HG03469 (cell line): ENCODE data around the gene SCN4B.

Source experiments
- ATAC-seq: cut with Tn5 transposase; IDR thresholded peaks from one replicate; pipeline ENCODE4 v1.9.1; 2021; ENCODE audit warnings: mild to moderate bottlenecking, moderate library complexity, moderate number of reproducible peaks; ENCODE audit not compliant: unreplicated experiment

The SCN4B gene

DNA sequence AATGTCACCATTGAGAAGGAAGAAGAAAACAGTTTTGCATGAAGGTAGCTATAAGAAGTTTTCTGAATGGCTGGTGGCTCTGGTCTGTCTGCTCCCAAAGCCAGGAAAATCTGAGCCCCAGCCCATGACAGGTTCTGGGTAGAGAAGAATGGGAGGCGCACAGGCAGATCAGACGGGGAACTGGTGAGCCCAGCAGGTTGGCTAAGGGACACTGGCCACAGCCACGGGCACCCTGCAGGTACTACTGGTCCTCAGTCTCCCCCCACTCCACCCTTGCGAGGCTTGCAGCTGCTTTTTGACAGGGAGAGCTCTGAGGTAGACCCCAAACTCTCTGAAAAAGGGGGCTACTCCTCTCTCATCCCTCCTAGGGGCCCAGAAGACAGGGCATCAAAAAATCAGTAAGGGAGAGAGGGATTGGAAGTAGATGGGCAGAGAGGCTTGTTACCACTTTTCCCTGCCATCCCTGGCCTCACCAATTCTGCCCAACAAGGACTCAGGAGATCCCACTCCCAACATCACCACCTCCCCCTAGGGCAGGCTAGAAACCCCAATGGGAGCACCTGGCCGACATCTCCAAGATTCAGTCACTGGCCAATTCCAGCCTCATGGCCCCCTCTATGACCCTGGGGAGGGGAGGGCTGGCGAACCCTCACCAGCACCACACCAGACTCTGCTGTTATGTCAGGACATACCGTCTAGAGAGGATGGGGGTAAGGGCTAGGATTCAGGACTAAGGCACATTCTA is 17.4 kb downstream of the SCN4B start:
- no peak for ATAC-seq

DNA sequence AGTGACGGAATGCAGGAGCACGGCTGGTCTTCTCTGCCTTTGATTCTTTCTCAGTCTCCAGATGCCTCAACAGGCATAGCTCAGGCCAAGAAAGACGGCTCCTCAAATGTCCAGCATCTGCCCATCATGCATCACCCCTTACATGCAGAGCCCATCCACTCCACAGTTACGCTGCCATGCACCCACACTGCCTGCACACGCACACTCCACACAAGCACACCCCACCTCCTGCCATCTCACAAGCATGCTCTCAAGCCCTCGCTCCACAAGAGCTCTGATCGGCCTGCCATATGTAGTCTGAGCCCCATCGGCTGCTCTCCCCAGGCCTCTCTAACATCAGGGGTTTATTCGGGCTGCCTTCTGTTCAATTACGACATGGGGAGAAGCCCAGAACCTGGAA is 18.8 kb downstream of the SCN4B start:
- ATAC-seq = no peak

- ATAC-seq = no peak
Measured at GRCh38 chr11:118132385-118133151, 20.1 kb downstream of the SCN4B start.

DNA sequence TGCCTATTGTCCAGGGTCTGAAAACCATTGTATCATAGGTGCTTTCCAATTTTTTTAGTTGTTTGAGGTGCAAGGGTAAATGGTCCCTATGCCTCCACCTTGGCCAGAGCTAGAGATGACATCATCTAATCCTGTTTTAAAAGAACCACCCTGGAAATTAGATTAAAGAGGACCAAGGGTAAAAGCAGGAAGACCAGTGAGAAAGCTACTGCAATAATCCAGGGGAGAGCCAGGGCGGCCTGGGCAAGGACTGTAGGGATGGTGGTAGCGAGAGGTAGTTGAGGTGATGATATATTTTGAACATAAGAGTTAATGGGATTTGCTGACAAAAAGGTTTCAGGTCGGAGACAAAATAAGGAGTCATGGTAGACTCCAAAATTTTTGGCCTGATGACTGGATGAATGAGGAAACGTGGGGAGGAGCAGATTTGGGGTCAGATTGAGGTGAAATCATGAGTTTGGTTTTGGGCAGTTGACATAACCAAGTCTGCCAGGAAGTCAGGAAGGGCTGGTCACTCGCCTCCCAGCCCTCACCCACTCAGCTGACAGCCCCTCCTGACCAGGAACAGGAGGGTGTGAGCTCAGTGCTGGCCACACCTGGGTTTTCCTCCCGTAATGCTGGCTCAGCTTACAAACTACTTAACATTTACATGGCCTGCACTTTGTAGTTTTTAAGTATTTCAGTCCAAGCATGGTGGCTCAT is 23.0 kb downstream of the SCN4B start:
- no peak for ATAC-seq

GRCh38 chr11:118128721-118129470 is 23.7 kb downstream of the SCN4B start:
- ATAC-seq = no peak

DNA sequence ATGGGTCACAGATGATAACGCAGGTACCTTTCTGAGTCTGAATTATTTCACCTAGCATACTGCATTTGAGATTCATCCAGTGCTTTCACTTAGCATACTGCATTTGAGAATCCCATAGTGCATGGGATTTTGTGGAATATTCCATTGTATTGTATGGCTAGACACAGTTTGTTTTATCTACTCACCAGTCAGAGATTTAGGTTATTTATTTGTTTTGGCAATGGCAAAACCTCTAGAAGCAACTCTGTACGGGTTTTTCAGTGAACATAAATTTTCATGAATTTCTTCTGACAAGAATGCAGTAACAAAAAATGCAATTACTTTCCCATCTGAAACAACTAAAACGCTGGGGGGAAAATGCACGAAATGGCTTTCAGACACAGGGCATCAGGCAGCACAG is 24.3 kb downstream of the SCN4B start:
- ATAC-seq = no peak

- no peak for ATAC-seq
Measured at GRCh38 chr11:118126082-118126838, 26.4 kb downstream of the SCN4B start.

- no peak for ATAC-seq
Measured at GRCh38 chr11:118124929-118125535, 27.6 kb downstream of the SCN4B start.

- ATAC-seq = no peak
Measured at GRCh38 chr11:118120793-118121192, 31.8 kb downstream of the SCN4B start.

DNA sequence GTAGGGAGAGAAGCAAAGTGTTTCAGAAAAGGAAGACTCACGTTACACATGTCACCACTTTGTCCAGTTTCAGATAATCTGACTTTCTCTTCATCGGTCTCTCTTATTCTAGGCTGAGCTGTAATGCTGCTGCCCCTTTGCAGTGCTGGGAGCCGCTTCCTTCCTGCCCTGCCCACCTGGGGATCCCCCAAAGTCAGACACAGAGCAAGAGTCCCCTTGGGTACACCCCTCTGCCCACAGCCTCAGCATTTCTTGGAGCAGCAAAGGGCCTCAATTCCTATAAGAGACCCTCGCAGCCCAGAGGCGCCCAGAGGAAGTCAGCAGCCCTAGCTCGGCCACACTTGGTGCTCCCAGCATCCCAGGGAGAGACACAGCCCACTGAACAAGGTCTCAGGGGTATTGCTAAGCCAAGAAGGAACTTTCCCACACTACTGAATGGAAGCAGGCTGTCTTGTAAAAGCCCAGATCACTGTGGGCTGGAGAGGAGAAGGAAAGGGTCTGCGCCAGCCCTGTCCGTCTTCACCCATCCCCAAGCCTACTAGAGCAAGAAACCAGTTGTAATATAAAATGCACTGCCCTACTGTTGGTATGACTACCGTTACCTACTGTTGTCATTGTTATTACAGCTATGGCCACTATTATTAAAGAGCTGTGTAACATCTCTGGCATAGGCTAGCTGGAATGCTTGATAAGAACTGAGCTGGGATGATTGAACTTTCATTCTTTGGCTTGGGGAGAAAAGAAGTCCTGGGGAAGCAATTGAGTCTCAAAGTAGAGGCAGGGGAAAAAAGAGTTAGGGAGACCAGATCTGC is 34.6 kb downstream of the SCN4B start:
- no peak for ATAC-seq

- no peak for ATAC-seq
Measured at GRCh38 chr11:118115048-118115447, 37.6 kb downstream of the SCN4B start.

DNA sequence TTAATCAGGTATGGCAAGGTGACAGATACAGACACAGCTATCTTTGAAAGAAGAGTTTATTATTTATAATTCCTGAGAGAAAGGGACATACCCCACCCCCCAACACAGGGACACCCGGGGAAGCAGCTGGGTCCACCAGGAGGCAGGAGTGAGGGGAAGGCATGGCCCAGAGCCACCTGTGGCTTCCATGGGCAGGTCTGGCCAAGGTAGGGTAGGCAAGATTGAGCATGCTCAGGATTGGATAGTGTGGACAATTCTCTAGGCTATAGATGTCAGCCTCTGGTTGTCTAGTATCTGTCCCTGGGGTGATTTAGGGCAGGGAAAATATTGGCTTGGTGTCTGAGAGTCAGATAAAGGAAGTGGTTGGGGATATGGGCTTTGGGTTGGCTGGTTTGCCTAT is 38.4 kb downstream of the SCN4B start:
- ATAC-seq = no peak

DNA sequence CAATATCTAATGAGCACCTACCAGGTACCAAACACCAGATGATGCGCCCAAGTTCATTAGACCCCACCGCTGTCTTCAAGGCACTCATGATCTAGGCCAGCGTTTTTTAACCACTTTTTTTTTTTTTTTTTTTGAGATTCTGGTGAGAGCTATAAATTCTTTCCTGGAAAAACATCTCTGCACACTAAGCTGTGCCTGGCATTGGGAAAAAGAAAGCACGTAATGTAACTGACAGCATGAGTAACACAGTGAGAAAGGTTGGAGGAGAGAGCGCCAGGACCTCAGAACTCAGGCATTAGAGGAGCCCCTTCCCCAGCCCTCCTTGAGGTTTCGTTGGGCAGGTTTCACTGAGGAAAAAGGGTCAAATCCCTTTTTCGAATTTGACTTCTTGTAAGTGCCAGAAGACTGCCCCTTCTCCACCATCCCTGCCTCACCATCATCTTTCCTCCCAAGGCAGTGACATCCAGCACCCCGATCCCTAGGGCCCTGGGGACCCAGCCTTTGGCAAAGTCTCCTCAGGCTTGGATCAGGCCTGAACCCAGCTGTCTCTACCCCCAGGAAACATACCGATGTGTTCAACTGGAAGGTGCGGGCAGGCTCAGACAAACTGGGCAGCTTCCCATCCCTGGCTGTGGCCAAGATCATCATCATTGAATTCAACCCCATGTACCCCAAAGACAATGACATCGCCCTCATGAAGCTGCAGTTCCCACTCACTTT is 39.8 kb downstream of the SCN4B start:
- ATAC-seq = no peak

DNA sequence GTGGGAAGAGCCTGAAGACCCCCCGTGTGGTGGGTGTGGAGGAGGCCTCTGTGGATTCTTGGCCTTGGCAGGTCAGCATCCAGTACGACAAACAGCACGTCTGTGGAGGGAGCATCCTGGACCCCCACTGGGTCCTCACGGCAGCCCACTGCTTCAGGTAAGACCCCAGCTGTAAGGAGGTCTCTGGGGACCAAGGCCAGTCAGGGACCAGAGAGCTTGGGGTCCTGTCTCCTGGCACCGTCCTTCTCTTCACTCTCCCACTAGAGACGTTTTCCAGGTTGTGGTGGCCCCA is 40.9 kb downstream of the SCN4B start:
- no peak for ATAC-seq

DNA sequence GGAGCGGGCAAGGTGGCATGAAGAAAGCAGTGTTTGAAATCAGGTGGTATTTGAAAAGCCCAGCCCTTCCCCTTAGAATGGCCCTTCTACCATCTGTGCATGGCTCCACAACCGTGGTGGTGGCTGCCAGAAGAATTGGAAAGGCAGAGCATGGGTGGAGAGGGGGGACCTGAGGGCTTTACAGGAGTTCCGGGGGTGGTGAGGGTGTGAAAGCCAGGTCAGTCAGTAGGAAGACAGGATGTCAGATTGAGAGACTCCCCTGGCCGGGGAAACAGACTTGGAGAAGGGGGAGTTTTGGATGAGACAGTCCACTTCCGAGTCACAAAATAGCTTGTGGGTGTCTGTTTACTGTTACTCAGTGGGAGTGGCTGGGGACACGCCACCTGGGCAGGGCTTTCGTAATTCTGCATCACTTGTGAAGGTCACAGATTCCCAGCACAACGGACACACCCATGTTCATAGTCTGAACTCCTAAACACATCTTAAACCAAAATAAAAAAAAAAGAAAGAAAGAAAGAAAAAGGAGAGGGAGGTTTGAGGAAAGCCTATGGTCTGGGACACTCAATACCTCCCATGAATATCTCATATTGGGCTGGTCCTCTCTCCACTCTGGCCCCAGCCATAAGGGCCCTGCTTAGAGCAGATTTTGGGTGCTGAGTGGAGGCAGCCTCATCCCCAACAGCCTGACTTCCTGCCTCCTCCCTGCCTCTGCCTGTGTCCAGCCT is 41.4 kb downstream of the SCN4B start:
- ATAC-seq = no peak

DNA sequence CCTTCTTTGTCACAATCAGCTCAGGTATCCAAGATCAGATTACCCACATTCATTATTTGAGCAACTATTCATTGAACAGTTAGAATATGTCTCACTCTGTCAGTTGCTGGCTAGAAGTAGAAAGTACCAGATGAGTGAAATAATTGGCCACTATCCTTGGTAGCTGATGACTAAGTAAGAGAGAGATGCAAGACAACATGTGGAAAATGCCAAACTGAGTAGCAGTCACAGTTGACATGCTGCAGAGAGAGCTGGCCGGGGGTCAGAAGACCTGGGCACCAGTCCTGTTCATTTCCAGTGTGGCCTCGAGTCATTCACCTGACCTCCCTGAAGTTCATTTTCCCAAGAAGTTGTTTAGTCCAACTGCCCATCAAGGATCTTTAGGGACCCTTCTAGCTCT is 43.4 kb downstream of the SCN4B start:
- no peak for ATAC-seq

DNA sequence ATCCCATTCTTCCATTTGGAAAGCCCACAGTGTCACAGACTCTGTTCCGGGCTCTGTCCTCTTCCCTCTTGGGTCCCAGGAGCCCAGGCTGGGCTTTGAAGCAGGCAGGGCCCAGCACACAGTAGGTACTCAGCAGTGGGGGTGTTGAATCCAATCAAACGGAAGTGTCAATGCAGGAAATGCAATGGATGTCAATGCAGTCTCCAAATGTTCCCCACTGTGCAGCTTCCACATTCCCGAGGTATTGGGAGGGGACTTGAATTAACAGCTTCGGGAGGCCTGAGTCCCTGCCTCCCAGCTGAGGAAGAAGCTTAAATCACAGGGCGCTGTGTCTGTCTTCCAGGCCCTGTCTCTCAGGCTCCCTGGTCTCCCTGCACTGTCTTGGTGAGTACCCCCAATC is 44.1 kb downstream of the SCN4B start:
- ATAC-seq = no peak

GRCh38 chr11:118106789-118107335 is 45.8 kb downstream of the SCN4B start:
- ATAC-seq = no peak
